HG03196 (cell line): ENCODE measurements around the gene BRSK1.
"Not testable (repeated sequence)": the region's sequence is repeated elsewhere in the genome, so short reads cannot be mapped to it uniquely, and the experiment has no call there.

ENCODE experiments used
- ATAC-seq: cut with Tn5 transposase; IDR thresholded peaks from one replicate; pipeline ENCODE4 v1.9.1; 2021; ENCODE audit not compliant: unreplicated experiment

Gene BRSK1

GRCh38 chr19:55325172-55325571 lies 41.4 kb downstream of the BRSK1 start, which contains the start of gene TMEM150B:
TSS of gene TMEM150B (minus strand) at chr19:55325341. CDS start at chr19:55321036, 4,305 bp downstream.
- no peak for ATAC-seq

- not testable (repeated sequence) for ATAC-seq
Observed at GRCh38 chr19:55328774-55329318, 45.0 kb downstream of the BRSK1 start.

- ATAC-seq = not testable (repeated sequence)
Observed at GRCh38 chr19:55329791-55330190, 46.0 kb downstream of the BRSK1 start.

GRCh38 chr19:55333870-55334269 lies 50.1 kb downstream of the BRSK1 start:
- ATAC-seq = no peak

GRCh38 chr19:55336101-55336500 lies 52.3 kb downstream of the BRSK1 start:
- ATAC-seq = no peak

GRCh38 chr19:55339105-55339888 lies 55.5 kb downstream of the BRSK1 start, which contains the start of gene KMT5C:
TSS of gene KMT5C (plus strand) at chr19:55339876. CDS start at chr19:55341937, 2,061 bp downstream.
- ATAC-seq = peak; percentile 82

- no peak for ATAC-seq
Observed at GRCh38 chr19:55339889-55340783, 56.3 kb downstream of the BRSK1 start.

- ATAC-seq = no peak
Observed at GRCh38 chr19:55340784-55341147, 57.0 kb downstream of the BRSK1 start.

- ATAC-seq = no peak
Observed at GRCh38 chr19:55341171-55341588, 57.4 kb downstream of the BRSK1 start.

- no peak for ATAC-seq
Observed at GRCh38 chr19:55341595-55342531, 58.1 kb downstream of the BRSK1 start.

GRCh38 chr19:55344444-55344843 lies 60.6 kb downstream of the BRSK1 start:
- ATAC-seq = no peak

GRCh38 chr19:55345101-55345817 lies 61.5 kb downstream of the BRSK1 start:
- ATAC-seq = no peak

- no peak for ATAC-seq
Observed at GRCh38 chr19:55345818-55346724, 62.3 kb downstream of the BRSK1 start.

GRCh38 chr19:55346725-55347441 lies 63.1 kb downstream of the BRSK1 start:
- no peak for ATAC-seq

GRCh38 chr19:55347442-55348009 lies 63.7 kb downstream of the BRSK1 start:
- ATAC-seq = no peak

- no peak for ATAC-seq
Observed at GRCh38 chr19:55348317-55349034, 64.7 kb downstream of the BRSK1 start.
